Measurements from ENCODE around the gene IFT81. TPM values are rescaled to one million over a fixed set of nuclear protein-coding genes. Genes with fewer than 3 reads are reported as not detected.
"Not testable (repeated sequence)": the region's sequence is repeated elsewhere in the genome, so short reads cannot be mapped to it uniquely, and the experiment has no call there.

IFT81 gene
- total RNA-seq, 1 donor from 2014 or later = 13.1 TPM

DNA sequence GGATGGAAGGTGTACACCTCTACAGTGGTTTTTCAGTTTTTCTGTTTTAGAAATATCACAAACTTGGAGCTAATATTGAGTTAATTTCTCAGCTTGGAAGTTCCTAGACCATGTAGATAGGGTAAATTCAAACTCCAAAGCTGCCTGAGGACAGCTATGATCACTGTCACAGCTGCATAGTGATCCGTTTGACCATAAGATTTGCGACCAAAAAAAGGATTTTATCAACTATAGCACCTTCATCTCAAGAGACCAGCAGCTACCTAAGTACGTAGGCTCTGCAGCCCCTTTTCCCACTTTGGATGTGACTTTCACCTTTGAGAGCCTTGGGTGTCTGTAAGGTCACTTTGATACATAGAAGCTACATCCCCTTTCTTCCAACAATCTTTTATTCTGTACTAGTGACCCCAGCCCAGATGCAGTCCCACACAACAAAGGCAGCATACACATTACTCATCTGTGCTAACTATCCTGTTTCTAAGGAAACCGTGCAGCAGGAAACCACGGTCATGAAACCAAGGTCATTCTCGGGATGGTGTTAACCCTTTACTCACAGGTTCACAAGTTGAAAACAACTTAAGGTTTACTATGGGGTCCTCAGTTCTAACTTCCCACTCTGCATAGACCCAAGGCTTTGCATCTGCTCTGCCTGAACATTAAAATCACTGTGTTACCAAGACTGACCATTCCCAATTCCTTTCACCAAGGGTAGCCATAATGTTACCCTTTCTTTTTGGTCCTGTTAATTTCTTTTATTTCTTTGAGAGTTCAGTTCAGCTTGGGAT, 75.4 kb downstream of the IFT81 start:
- Mint-ChIP-seq H3K27ac (ENCODE audit: unreplicated experiment) (peak overlapping the region; percentile 51), H3K27me3 (ENCODE audit: unreplicated experiment) (no peaks in the 10 kb centered on the region), H3K36me3 (ENCODE audit: unreplicated experiment) (peaks cover 24% of the 10 kb centered on the region), H3K4me3 (ENCODE audit: unreplicated experiment) (no peak overlapping the region), H3K9me3 (ENCODE audit: unreplicated experiment) (no peaks in the 10 kb centered on the region), H3K4me1 (ENCODE audit: unreplicated experiment) (peaks cover 19% of the 10 kb centered on the region)
- no peak for DNase-seq (ENCODE audit: extremely low spot score, unreplicated experiment)
- TF ChIP-seq, protein P1, sequence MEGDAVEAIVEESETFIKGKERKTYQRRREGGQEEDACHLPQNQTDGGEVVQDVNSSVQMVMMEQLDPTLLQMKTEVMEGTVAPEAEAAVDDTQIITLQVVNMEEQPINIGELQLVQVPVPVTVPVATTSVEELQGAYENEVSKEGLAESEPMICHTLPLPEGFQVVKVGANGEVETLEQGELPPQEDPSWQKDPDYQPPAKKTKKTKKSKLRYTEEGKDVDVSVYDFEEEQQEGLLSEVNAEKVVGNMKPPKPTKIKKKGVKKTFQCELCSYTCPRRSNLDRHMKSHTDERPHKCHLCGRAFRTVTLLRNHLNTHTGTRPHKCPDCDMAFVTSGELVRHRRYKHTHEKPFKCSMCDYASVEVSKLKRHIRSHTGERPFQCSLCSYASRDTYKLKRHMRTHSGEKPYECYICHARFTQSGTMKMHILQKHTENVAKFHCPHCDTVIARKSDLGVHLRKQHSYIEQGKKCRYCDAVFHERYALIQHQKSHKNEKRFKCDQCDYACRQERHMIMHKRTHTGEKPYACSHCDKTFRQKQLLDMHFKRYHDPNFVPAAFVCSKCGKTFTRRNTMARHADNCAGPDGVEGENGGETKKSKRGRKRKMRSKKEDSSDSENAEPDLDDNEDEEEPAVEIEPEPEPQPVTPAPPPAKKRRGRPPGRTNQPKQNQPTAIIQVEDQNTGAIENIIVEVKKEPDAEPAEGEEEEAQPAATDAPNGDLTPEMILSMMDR (IDR thresholded peaks at IDR 0.05) = no peak

DNA sequence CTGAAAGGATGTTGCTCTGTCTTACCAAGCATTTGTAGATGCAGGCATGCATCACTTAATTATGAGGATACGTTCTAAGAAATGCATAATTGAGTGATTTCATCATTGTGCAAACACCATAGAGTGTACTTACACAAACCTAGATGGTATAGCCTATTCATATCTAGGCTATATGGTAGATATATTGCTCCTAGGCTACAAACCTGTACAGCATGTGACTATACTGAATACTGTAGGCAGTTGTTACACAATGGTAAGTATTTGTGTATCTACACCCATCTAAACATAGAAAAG, 75.9 kb downstream of the IFT81 start:
- peaks cover 19% of the 10 kb centered on the region for H3K4me1 Mint-ChIP-seq (ENCODE audit: unreplicated experiment)
- peaks cover 29% of the 10 kb centered on the region for H3K36me3 Mint-ChIP-seq (ENCODE audit: unreplicated experiment)
- TF ChIP-seq, protein P1 (IDR thresholded peaks at IDR 0.05) = no peak
- H3K27me3 Mint-ChIP-seq (ENCODE audit: unreplicated experiment) = no peaks in the 10 kb centered on the region
- DNase-seq (ENCODE audit: extremely low spot score, unreplicated experiment) = no peak
- no peak overlapping the region for H3K4me3 Mint-ChIP-seq (ENCODE audit: unreplicated experiment)
- H3K9me3 Mint-ChIP-seq (ENCODE audit: unreplicated experiment) = no peaks in the 10 kb centered on the region
- no peak overlapping the region for H3K27ac Mint-ChIP-seq (ENCODE audit: unreplicated experiment)

DNA sequence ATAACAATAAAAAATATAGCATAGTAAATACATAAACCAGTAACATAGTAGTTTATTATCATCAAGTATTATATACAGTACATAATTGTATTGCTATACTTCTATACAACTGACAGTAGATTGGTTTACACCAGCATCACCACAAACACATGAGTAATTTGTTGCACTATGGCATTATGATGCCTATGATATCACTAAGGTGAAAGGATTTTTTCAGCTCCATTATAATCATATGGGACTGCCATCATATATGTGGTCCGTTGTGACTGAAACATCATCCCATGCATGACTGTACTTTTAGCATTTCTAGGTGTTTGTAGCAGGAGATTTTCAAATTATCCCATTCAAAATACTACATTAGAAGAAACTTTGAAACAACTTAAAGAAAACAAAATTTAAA, 77.8 kb downstream of the IFT81 start:
- Mint-ChIP-seq H3K27me3 (ENCODE audit: unreplicated experiment) (no peaks in the 10 kb centered on the region), H3K9me3 (ENCODE audit: unreplicated experiment) (no peaks in the 10 kb centered on the region), H3K27ac (ENCODE audit: unreplicated experiment) (no peak overlapping the region), H3K4me3 (ENCODE audit: unreplicated experiment) (no peak overlapping the region), H3K4me1 (ENCODE audit: unreplicated experiment) (peaks cover 19% of the 10 kb centered on the region), H3K36me3 (ENCODE audit: unreplicated experiment) (peaks cover 21% of the 10 kb centered on the region)
- no peak for DNase-seq (ENCODE audit: extremely low spot score, unreplicated experiment)
- TF ChIP-seq, protein P1 (IDR thresholded peaks at IDR 0.05) = no peak

DNA sequence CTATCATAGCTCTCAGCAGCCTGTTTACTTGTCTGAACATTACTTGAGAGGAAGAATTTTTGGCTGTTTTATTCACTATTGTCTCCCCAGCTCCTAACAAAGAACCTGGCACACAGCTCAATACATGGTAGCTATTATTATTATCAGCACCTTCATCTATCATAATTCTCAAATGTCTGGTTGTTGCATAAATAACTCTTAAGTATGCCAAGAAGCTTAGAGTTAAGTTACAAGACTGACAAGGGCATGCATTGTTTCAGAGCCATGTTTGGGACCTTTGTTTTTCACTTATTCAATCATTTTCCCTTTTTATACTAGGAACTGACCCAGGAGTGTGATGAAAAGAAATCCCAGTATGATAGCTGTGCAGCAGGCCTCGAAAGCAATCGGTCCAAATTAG, 79.4 kb downstream of the IFT81 start:
- no peak for DNase-seq (ENCODE audit: extremely low spot score, unreplicated experiment)
- Mint-ChIP-seq H3K36me3 (ENCODE audit: unreplicated experiment) (peaks cover 23% of the 10 kb centered on the region), H3K4me1 (ENCODE audit: unreplicated experiment) (peaks cover 20% of the 10 kb centered on the region), H3K27ac (ENCODE audit: unreplicated experiment) (no peak overlapping the region), H3K4me3 (ENCODE audit: unreplicated experiment) (no peak overlapping the region), H3K27me3 (ENCODE audit: unreplicated experiment) (no peaks in the 10 kb centered on the region), H3K9me3 (ENCODE audit: unreplicated experiment) (no peaks in the 10 kb centered on the region)
- TF ChIP-seq, protein P1 (IDR thresholded peaks at IDR 0.05) = no peak

DNA sequence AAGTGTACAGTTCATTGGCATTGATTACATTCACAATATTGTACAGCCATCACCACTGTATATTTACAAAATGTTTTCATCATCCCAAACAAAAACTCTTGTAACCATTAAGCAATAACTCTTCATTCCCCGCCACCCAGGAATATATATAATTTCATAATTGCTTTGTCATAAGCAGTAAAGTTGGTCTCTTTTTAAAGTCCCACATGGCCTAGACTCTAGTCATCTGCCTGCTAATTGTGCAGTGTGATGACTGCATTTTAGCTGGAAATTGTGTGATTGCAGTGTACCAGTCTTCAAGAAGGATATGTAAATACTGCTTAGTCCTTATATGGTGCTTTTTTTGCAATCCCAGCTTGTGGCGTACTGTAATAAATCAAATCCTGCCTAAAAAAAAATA, 81.8 kb downstream of the IFT81 start:
- TF ChIP-seq, protein P1 (IDR thresholded peaks at IDR 0.05) = no peak
- Mint-ChIP-seq H3K9me3 (ENCODE audit: unreplicated experiment) (no peaks in the 10 kb centered on the region), H3K4me1 (ENCODE audit: unreplicated experiment) (peaks cover 15% of the 10 kb centered on the region), H3K4me3 (ENCODE audit: unreplicated experiment) (no peak overlapping the region), H3K36me3 (ENCODE audit: unreplicated experiment) (peaks cover 26% of the 10 kb centered on the region), H3K27me3 (ENCODE audit: unreplicated experiment) (no peaks in the 10 kb centered on the region), H3K27ac (ENCODE audit: unreplicated experiment) (no peak overlapping the region)
- no peak for DNase-seq (ENCODE audit: extremely low spot score, unreplicated experiment)

DNA sequence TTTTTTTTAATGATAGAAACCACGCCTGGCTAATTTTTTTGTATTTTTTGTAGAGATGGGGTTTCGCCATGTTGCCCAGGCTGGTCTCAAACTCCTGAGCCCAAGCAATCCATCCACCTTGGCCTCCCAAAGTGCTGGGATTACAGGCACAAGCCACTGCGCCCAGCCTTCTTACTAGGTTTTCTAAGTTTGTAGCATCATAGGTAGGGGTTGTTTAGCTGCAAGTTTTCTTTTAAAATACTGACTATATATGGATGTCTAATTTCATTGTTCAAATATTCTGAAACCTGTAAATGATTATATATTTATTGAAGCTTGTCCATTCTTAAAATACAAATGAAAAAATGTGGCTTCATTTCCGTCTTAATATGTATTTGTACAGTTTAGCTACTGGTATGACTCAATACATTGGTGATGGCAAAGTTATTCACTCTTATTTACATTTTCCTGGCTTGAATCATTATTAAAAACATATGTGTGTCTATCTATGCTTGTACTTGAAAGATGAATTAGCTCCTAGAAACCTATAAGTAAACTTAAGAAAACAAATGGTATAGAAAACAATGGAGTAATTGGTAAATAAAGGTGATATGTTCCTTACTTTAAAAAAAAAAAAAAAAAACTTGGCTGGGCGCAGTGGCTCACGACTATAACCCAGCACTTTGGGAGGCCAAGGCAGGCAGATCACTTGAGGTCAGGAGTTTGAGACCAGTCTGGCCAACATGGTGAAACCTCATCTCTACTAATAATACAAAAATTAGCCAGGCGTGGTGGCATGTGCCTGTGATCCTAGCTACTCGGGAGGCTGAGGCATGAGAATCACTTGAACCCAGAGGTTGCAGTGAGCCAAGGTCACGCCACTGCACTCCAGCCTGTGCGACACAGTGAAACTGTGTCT, 87.7 kb downstream of the IFT81 start:
- not testable (repeated sequence) for DNase-seq (ENCODE audit: extremely low spot score, unreplicated experiment); H3K9me3 Mint-ChIP-seq (ENCODE audit: unreplicated experiment); H3K27me3 Mint-ChIP-seq (ENCODE audit: unreplicated experiment); H3K4me3 Mint-ChIP-seq (ENCODE audit: unreplicated experiment)
- Mint-ChIP-seq H3K36me3 (ENCODE audit: unreplicated experiment) (peaks cover 15% of the 10 kb centered on the region), H3K4me1 (ENCODE audit: unreplicated experiment) (peaks cover 21% of the 10 kb centered on the region), H3K27ac (ENCODE audit: unreplicated experiment) (peak overlapping the region; percentile 90)
